PC-3 (cell line): Measurements from ENCODE around the gene DYNC1I1.

Source experiments
- EZH2 ChIP-seq: fragments of 300-600 bp; sonication (generic); IDR thresholded peaks from one replicate; pipeline ENCODE4 v1.6.1; 2017; ENCODE audit warnings: antibody characterized with exemption, mild to moderate bottlenecking, low read length; ENCODE audit not compliant: unreplicated experiment
- TF ChIP-seq, protein P1 (sequence below): fragments of 300-600 bp; sonication (generic); conservative IDR thresholded peaks from 2 replicates; pipeline ENCODE4 v1.5.1; 2017; ENCODE audit warnings: antibody characterized with exemption, low read depth, mild to moderate bottlenecking, low read length

DNA sequence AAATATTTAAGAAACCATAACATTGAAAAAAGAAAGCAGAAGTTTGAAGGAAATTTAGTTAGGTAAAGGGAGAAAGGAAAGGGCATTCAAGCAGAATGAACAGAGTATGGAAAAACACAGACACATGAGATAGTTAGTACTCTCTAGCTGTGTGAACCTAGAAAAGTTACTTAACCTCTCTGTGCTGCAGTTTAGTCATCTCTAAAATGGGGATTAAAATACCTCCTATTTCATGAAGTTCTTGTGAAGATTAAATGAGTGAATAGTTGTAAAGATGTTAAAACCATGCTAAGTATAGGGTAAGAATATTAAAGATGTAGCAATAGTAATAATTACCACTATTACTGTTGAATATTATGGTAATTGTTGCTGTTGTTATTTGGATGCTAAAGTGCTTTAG is 279.9 kb downstream of the DYNC1I1 start:
- TF ChIP-seq, protein P1, sequence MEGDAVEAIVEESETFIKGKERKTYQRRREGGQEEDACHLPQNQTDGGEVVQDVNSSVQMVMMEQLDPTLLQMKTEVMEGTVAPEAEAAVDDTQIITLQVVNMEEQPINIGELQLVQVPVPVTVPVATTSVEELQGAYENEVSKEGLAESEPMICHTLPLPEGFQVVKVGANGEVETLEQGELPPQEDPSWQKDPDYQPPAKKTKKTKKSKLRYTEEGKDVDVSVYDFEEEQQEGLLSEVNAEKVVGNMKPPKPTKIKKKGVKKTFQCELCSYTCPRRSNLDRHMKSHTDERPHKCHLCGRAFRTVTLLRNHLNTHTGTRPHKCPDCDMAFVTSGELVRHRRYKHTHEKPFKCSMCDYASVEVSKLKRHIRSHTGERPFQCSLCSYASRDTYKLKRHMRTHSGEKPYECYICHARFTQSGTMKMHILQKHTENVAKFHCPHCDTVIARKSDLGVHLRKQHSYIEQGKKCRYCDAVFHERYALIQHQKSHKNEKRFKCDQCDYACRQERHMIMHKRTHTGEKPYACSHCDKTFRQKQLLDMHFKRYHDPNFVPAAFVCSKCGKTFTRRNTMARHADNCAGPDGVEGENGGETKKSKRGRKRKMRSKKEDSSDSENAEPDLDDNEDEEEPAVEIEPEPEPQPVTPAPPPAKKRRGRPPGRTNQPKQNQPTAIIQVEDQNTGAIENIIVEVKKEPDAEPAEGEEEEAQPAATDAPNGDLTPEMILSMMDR = no peak
- TF ChIP-seq EZH2 = no peak
